HG03095 (cell line): ENCODE measurements around the gene CTNNA3.
"Not testable (repeated sequence)": the region's sequence is repeated elsewhere in the genome, so short reads cannot be mapped to it uniquely, and the experiment has no call there.

Source experiments
- ATAC-seq: cut with Tn5 transposase; IDR thresholded peaks from one replicate; pipeline ENCODE4 v1.9.1; 2021; ENCODE audit warnings: moderate library complexity; ENCODE audit not compliant: unreplicated experiment

Gene CTNNA3

DNA sequence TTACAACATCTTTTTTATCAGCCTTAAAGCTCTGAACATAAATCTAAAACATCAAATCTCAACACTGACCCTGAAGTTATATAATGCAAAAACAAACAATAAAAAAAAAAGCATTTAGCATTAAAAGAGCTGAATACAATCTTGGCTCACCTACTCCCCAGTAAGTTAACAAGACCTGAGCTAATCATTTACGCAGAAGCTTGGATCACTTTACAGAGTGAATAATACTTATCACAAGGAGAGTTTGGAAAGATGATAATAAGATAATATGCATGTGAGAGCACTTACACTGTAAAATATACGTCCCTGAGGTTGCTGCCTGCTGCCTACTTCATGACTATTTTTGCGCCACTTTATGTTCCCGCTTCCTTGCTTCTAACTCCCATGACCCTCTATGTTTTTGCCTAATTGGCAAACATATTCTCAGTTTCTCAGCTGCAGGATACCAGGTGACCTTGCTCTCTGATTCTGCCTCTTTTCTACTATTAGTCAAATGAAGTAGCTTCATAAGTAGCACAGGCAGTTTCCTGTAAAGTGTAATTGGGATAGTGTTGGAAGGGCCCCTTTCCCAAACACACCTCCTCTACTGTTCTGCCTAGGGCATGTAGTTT is 436.6 kb downstream of the CTNNA3 start:
- no peak for ATAC-seq

DNA sequence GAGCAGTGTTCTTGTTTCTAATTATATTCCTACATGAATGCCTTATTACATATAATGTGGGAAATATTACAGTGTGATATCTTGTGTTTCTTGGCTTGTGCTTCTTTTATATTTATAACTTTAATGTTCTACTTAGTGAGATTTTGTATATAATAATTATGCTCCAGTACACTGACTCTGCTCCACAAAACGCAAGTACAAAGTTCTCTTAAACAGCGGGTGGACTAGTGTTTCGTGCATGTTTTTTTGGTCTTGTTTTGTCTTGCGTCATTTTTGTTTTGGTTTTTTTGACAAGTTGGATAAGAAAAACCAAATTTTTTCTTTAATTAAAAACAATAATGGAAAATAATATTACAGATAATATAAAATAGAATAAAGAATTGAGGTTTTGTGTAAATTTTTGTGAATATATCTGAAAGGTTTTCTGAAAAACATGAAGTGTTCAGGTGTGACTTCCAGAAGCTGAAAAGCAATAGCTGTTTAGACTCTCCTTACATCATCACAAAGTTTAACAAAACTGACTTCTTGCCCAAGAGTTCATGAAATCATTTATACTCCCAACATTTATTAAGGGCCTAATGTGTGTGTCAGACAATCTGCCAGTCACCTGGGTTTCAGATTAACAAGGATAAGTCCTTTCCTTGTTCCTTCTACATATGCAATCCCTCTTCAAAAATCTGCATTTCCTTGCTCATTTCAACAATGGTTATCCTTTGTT is 438.4 kb downstream of the CTNNA3 start:
- ATAC-seq: no peak

DNA sequence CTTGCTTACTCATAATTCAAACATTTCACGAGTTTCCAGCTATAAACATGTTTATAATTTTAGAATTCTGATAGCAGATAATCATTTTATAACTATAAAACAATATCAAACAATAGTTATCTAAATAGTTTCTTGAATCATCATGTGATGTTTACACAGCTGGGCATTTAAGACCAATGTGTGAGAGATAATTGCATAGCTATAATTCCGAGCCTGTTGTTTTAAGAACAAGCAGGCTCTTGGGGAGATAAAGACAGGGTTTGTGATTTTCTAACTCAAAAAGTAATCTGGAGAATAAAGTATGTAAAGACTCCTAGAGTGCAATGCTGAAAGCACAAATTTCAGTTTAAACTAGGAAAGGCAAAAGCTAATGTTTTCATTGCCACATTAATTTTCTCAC is 439.0 kb downstream of the CTNNA3 start:
- ATAC-seq: no peak

DNA sequence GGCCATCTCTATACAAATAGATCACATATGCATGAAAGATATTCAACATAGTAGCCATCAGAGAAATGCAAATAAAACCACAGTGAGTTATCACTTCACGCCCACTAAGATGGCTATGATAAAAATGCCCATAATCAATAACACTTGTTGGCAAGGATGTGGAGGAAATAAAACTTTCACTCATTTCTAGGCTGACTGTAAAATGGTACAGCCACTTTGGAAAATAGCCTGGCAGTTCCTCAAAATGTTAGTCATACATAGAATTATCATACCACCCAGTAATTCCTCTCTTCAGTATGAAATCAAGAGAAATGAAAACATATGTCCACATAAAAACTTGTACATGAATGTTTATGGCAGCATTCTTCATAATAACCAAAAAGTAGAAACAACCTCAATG is 445.3 kb downstream of the CTNNA3 start:
- no peak for ATAC-seq

DNA sequence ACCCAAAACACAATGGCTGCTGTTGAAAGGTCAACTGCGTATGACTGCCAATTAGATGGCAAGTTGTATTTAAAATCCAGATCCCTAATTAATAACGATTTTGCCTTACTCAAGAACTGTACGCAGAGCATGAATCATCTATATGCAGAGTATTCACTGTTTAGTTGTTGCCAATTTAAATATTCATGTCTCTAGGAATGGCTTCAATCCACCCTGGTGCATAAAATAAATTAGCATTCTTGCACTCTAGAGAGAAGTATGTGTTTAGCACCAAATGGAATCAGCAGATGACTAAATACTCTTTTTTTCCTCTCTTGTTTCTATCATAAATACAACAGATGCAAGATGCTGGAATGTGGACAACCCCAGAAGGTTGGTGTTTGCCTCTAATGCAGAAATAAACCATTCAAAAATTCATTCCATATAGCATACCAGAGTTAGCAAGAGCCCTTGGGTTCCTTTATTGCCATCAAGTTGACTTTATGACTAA is 449.9 kb downstream of the CTNNA3 start:
- no peak for ATAC-seq

DNA sequence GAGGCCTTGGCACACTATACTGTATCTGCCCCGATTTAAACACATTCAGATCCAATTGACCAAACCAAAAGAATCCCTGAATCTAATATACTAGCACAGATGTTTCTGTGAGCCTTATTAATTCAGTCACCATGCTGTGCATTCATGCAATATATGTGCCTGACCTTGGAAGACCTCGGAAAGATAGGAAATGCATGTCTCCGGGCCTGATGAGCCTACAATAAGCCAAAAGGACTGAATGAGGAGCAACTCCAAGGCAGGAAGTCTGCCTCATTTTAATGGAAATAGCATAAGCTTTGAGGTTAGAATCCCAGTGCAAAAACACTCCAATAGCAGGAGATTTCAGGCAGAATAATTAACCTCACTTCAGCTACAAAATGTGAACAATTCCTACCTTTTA is 453.5 kb downstream of the CTNNA3 start:
- ATAC-seq: no peak

DNA sequence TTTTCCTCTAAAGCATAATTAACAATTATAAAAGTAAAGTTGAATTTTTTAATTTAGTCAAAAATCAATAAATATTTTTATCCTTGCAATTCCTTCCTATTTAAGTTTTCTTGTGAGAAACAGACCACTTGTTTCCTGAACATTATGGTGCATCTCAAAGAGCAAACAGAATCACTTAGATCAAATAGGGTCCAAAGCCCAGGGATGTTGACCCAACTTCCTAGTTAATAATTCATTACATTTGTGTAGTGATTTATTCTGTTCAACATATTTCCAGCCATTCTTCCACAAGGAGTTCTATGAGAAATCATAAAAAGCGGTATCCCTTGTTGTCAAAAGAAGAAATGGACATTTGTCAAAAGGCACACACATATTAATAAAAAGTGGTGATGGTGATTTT is 454.5 kb downstream of the CTNNA3 start:
- ATAC-seq: no peak

DNA sequence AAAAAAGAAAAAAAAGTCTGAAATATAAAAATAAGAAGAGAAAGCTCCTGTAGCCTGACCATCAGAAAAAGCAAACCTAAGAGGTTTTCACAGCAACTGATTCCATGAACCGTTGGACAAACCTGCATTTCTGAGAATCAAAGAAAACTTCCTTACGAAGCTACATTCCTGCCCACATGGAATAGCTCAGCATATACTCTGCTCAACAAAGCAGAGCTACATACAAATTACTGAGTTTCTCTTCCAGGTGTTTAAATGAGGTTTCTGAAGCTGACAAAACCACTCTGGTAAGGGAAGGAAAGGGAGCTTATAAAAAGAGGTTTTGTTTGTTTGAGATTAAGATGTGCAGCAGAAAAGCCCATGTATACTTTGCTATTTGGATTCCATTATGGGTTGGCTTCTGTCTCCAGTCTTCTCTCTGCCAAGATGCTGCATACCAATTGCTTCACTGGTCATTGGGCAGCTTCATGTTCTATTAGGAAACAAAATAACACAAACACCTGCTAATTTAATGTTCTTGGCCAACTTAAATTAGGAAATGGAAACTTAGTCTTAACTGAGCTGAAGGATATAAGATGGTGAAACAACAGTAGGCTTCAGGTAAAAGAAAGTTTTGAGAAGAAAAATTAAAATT is 456.0 kb downstream of the CTNNA3 start:
- no peak for ATAC-seq

DNA sequence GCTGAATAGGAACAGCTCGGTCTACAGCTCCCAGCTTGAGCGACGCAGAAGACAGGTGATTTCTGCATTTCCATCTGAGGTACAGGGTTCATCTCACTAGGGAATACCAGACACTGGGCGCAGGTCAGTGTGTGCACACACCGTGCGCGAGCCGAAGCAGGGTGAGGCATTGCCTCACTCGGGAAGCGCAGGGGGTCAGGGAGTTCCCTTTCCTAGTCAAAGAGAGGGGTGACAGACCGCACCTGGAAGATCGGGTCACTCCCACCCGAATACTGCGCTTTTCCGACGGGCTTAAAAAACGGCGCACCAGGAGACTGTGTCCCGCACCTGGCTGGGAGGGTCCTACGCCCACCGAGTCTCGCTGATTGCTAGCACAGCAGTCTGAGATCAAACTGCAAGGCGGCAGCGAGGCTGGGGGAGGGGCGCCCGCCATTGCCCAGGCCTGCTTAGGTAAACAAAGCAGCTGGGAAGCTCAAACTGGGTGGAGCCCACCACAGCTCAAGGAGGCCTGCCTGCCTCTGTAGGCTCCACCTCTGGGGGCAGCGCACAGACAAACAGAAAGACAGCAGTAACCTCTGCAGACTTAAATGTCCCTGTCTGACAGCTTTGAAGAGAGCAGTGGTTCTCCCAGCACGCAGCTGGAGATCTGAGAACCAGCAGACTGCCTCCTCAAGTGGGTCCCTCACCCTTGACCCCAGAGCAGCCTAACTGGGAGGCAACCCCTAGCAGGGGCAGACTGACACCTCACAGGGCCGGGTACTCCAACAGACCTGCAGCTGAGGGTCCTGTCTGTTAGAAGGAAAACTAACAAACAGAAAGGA is 465.1 kb downstream of the CTNNA3 start:
- ATAC-seq: not testable (repeated sequence)

DNA sequence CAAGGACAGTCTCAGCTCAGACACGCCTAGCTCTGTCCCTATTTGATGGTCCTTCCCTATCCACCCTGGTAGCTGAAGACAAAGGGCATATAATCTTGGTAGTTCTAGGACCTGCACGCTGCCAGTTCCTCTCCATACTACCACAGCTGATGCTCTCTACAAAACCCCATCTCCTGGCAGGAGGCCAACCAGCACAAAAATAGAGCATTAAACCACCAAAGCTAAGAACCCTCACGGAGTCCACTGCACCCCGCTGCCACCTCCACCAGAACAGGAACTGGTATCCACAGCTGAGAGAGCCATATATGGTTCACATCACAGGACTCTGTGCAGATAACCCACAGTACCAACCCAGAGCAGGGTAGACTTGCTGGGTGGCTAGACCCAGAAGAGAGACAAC is 470.8 kb downstream of the CTNNA3 start:
- ATAC-seq: no peak

DNA sequence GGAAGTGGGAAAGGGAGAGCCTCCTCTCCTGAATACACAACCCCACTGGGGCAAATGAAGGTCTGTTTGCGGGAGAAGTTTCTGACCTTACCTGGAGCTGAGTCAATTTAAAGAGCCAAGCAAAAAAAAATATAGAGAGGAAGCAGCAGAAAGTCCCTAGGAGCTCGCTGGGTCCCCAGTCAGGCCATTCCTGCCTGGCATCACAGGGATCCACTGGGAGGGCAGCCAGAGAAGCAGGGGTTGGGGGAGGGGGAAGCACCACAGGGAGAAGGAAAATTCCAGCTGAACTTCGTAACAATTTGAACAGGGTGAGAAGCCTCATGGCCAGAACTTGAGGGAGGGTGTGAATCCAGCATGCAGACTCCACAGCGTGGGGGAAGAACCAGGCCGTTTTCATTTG is 471.4 kb downstream of the CTNNA3 start:
- ATAC-seq: no peak

DNA sequence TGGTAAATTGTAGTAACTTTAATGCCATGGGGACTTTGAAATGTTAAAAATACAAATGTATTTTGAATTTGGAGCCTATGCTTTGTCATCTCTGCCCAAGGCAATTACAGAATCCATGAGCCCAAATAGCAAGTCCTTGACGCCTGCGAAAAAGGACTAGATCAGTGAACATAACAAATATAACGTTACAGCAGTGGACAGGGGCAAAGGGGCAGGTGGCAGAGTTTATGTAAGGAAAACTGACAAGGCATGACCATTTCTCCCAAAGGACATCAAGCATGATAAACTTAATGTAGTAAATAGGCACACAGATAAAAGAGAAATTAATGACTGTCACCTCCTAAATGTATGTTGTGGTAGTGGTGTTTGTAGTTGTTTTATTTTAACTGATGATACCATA is 473.1 kb downstream of the CTNNA3 start:
- ATAC-seq: no peak

DNA sequence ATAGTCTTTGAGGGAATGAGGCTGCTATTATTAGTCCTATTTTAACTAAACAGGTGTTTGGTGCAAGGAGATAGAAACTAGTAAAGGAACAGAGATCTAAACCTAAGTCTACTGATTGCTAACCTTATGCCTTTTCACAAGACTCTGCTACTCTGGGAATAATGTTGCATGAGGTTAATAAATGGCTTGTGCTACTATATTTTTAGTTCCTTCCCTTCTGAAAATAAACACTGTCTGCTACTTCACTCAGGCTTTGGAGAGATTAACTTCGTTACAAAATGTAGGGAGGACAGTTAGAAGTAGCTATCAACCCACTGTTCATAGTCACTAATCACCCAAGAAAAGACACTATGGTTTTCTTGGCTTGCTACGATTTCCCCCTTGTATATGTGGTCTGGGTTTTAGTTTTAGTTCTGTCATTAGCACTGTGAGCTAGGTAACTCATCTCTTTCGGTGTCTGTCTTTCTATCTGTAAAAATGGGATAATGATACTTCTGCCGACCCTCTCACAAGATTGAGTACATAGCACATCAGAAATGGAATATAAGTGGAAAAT is 474.0 kb downstream of the CTNNA3 start:
- ATAC-seq: no peak

DNA sequence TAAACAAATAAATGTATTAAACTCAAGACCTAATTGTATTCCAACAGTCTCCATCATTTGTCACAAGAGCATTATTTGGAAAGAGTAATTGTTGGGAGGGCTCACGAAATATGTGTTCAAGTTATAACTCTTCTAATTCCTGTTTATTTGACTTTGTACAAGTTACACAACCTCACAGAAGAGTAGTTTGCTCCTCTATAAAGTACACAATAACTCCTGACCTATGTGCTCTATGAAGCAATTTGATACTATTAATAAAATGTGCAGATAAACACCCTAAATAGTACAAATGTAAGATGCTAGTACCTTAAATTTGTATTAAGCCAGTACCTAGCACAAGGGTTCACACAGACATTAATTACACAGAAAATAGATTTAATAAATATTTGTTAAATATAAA is 484.3 kb downstream of the CTNNA3 start:
- no peak for ATAC-seq

DNA sequence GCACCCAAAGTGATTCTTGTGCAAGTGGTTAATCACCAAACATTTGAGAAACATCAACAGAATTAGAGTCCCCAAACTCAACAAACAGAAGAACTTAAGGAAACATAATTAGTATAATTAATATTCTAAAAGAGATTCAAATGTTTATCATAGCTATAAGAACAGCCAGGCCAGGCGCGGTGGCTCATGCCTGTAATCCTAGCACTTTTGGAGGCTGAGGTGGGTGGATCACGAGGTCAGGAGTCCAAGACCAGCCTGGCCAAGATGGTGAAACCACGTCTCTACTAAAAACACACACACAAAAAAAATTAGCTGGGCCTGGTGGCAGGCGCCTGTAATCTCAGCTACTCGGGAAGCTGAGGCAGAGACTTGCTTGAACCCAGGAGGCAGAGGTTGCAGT is 488.1 kb downstream of the CTNNA3 start:
- ATAC-seq: not testable (repeated sequence)

DNA sequence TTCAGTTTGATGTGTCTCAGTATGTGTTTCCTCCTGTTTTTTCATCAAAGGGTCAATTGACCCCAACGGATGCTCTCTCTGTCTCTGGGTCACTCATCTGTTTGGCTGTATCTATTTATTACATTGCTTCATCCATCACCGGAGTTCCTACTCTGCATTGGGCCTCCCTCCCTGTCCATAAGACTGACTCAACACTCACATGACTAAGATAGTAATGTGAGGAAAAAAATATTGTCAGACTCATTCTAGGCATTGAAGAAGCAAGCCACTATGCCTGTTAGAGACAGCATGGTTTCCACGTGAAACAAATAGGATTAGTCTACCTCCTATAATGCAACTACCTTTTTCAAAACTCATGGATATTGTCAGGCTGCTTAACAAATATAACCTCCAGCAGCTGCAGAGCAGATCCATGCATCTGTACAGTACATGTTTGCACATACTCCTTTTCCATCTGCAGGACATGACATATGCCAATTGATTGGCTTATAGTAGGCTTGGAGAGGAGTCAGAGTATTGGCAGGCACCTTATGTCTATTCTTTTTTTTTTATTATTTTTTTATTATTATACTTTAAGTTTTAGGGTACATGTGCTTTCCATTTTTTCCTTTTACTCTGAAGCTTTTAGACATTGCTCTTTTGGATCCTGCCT is 495.0 kb downstream of the CTNNA3 start:
- no peak for ATAC-seq

DNA sequence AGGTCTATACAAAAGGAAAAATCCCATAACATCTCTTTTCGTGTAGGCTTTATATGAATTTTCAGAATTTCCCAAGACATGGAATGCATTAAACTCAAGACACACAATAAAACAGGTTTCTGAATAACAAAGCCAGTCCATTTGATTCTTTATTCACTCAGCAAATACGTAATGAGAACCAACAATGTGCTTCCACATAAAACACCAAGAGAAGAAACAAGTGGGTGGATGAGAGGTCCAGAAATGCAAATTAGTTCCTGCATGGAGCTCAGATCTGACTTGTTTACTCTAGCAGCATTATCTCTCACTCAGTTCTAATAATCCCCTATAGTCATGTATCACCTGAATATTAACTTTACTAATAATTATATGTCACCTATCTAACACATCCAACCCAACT is 520.6 kb downstream of the CTNNA3 start:
- no peak for ATAC-seq

DNA sequence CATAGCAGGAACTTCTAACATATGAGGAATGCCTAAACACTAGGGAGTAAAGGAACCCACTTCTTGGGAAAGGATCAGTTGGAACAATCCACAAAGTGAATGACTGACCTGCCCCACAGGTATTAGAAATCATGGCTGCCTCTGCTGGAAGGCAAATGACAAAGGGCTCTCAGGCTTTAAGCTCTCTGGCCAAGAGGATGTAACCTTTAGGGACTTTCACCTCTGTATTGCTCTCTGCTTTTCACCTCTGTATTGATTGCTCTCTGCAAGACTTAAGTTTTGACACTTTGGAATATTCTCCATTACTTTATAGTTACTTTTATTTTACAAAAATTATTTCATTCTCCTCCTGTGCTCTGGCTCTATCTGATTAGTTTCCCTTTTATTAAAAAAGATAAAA is 522.2 kb downstream of the CTNNA3 start:
- ATAC-seq: no peak

DNA sequence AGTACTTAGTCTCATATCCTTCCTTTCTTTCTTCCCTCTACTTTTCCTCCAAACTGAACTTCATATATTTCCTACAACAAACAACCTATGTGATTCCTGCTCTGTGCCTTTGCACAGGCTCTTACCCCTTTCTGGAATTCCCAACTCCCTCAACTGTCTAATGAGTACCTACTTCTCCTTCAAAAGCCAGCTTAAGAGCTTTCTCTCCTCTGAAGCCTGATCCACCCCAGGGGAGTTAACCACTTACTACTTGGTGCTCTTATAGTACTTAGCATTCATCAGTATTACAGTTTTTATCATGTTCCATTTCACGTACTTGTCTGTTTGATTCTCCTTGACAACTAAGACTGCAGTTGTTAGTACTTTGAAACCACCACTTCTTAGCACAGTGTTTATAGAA is 524.0 kb downstream of the CTNNA3 start:
- ATAC-seq: no peak

DNA sequence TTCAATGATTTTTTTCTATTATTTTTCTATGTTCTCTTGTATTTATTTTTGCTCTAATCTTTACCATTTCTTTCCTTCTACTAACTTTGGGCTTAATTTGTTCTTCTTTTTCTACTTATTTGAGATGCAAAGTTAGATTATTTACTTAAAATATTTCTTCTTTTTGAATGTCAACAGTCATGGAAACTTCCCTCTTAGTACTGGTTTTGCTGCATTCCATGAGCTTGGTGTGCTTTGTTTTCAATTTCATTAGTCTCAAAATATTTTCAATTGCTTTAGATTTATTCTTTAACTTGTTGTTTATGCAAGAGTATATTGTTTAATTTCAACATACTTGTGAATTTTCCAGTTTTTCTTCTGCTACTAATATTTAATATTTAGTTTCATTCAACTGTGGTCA is 539.8 kb downstream of the CTNNA3 start:
- ATAC-seq: no peak

DNA sequence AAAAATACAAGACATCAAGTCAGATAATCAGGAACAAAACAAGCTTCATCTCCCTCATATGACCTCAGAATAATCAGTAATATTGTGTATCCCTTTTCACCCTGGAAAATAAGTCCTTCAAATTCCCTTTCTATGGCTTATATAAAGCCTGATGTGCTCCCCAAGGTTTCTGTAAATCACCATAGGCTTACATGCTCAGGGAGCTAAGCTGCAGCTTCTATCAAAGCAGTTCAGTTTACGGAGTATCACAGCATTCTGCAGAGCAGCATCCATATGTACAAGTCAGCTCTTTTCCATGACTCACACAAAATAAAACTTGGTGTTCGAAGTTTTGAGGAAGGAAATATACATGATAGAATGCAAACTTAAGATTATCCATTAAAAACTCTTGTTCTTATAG is 544.5 kb downstream of the CTNNA3 start:
- ATAC-seq: no peak
